Activated T-helper 2 cell treated with anti-CD3 and anti-CD28 coated beads, Interferon-gamma antibody, Interleukin-2, Interleukin-4, amounts not matched to agents 10 μg/mL and 5 μg/mL and 100 μg/mL, durations not matched to agents 14 hours and 24 hours and 36 hours (primary cell): Measurements from ENCODE around the gene CFAP210. TPM values are rescaled to one million over a fixed set of nuclear protein-coding genes. Genes with fewer than 3 reads are reported as not detected.

ENCODE experiments used
- DNase-seq: peaks from one replicate; pipeline ENCODE4 v3.0.0; 2021; ENCODE audit warnings: low spot score
- H3K27ac Mint-ChIP-seq: one replicate; pipeline ENCODE4 v1.8.0; 2021; ENCODE audit warnings: mixed read lengths
- H3K27me3 Mint-ChIP-seq: one replicate; pipeline ENCODE4 v1.8.0; 2021; ENCODE audit warnings: low read depth, mixed read lengths
- H3K36me3 Mint-ChIP-seq: one replicate; pipeline ENCODE4 v1.8.0; 2021; ENCODE audit warnings: low read depth, mixed read lengths
- H3K4me1 Mint-ChIP-seq: one replicate; pipeline ENCODE4 v1.8.0; 2021; ENCODE audit warnings: low read depth, mixed read lengths
- H3K4me3 Mint-ChIP-seq: one replicate; pipeline ENCODE4 v1.8.0; 2021; ENCODE audit warnings: low read depth, mild to moderate bottlenecking, moderate library complexity, mixed read lengths
- H3K9me3 Mint-ChIP-seq: one replicate; pipeline ENCODE4 v1.8.0; 2021; ENCODE audit warnings: mixed read lengths
- intact Hi-C: fragments of 100-400 bp; cut with micrococcal nuclease; formaldehyde crosslinking; loops from one replicate; pipeline ENCODE4 v1.15.1; 2023
- total RNA-seq: library from RNA; stranded (reverse); gene quantifications from 2 replicates; pipeline ENCODE4 v1.2.3, GENCODE V29; 2022

CFAP210 gene
- total RNA-seq, 1 donor from 2014 or later = not detected

GRCh38 chr2:169721016-169721415 lies 26.8 kb upstream of the CFAP210 start:
- Mint-ChIP-seq H3K9me3 (no peaks in the 10 kb centered on the region), H3K27ac (no peak overlapping the region), H3K36me3 (no peaks in the 10 kb centered on the region), H3K4me3 (no peak overlapping the region), H3K4me1 (peaks cover 10% of the 10 kb centered on the region), H3K27me3 (peaks cover 8% of the 10 kb centered on the region)
- no peak for DNase-seq
- intact Hi-C loops = no loop called here

- Mint-ChIP-seq H3K4me1 (peaks cover 14% of the 10 kb centered on the region), H3K36me3 (no peaks in the 10 kb centered on the region), H3K27ac (no peak overlapping the region), H3K4me3 (no peak overlapping the region), H3K27me3 (no peaks in the 10 kb centered on the region), H3K9me3 (no peaks in the 10 kb centered on the region)
- intact Hi-C loops = no loop called here
- DNase-seq = no peak
Observed at GRCh38 chr2:169718930-169719504, 24.8 kb upstream of the CFAP210 start.

- Mint-ChIP-seq H3K4me3 (no peak overlapping the region), H3K4me1 (peaks cover 14% of the 10 kb centered on the region), H3K27me3 (no peaks in the 10 kb centered on the region), H3K27ac (no peak overlapping the region), H3K36me3 (no peaks in the 10 kb centered on the region), H3K9me3 (no peaks in the 10 kb centered on the region)
- intact Hi-C loops = no loop called here
- DNase-seq = no peak
Observed at GRCh38 chr2:169717691-169718063, 23.5 kb upstream of the CFAP210 start.

- no peak overlapping the region for H3K4me3 Mint-ChIP-seq
- no peaks in the 10 kb centered on the region for H3K9me3 Mint-ChIP-seq
- peaks cover 14% of the 10 kb centered on the region for H3K4me1 Mint-ChIP-seq
- no peaks in the 10 kb centered on the region for H3K27me3 Mint-ChIP-seq
- no peak overlapping the region for H3K27ac Mint-ChIP-seq
- DNase-seq = no peak
- intact Hi-C loops = no loop called here
- no peaks in the 10 kb centered on the region for H3K36me3 Mint-ChIP-seq
Observed at GRCh38 chr2:169716938-169717690, 22.9 kb upstream of the CFAP210 start.

GRCh38 chr2:169716238-169716886 lies 22.2 kb upstream of the CFAP210 start:
- DNase-seq = no peak
- Mint-ChIP-seq H3K36me3 (peaks cover 3% of the 10 kb centered on the region), H3K27ac (no peak overlapping the region), H3K4me3 (no peak overlapping the region), H3K4me1 (peaks cover 19% of the 10 kb centered on the region), H3K9me3 (peaks cover 7% of the 10 kb centered on the region), H3K27me3 (no peaks in the 10 kb centered on the region)
- intact Hi-C loops = no loop called here

GRCh38 chr2:169715379-169716237 lies 21.4 kb upstream of the CFAP210 start:
- DNase-seq = no peak
- intact Hi-C loops = no loop called here
- peaks cover 3% of the 10 kb centered on the region for H3K36me3 Mint-ChIP-seq
- no peaks in the 10 kb centered on the region for H3K27me3 Mint-ChIP-seq
- no peak overlapping the region for H3K27ac Mint-ChIP-seq
- no peak overlapping the region for H3K4me3 Mint-ChIP-seq
- peaks cover 7% of the 10 kb centered on the region for H3K9me3 Mint-ChIP-seq
- H3K4me1 Mint-ChIP-seq = peaks cover 19% of the 10 kb centered on the region

- no peaks in the 10 kb centered on the region for H3K27me3 Mint-ChIP-seq
- no peak overlapping the region for H3K4me3 Mint-ChIP-seq
- H3K9me3 Mint-ChIP-seq = peaks cover 7% of the 10 kb centered on the region
- H3K36me3 Mint-ChIP-seq = peaks cover 3% of the 10 kb centered on the region
- DNase-seq = no peak
- H3K27ac Mint-ChIP-seq = no peak overlapping the region
- peaks cover 19% of the 10 kb centered on the region for H3K4me1 Mint-ChIP-seq
- intact Hi-C loops = no loop called here
Observed at GRCh38 chr2:169714699-169715098, 20.5 kb upstream of the CFAP210 start.

GRCh38 chr2:169713331-169713730 lies 19.1 kb upstream of the CFAP210 start:
- no peak for DNase-seq
- Mint-ChIP-seq H3K4me1 (peaks cover 13% of the 10 kb centered on the region), H3K27ac (no peak overlapping the region), H3K27me3 (no peaks in the 10 kb centered on the region), H3K4me3 (no peak overlapping the region), H3K36me3 (peaks cover 3% of the 10 kb centered on the region), H3K9me3 (peaks cover 7% of the 10 kb centered on the region)
- intact Hi-C loops = no loop called here

- Mint-ChIP-seq H3K27me3 (no peaks in the 10 kb centered on the region), H3K27ac (no peak overlapping the region), H3K9me3 (peaks cover 7% of the 10 kb centered on the region), H3K36me3 (peaks cover 3% of the 10 kb centered on the region), H3K4me3 (no peak overlapping the region), H3K4me1 (peaks cover 13% of the 10 kb centered on the region)
- intact Hi-C loops = no loop called here
- DNase-seq = no peak
Observed at GRCh38 chr2:169712791-169713227, 18.6 kb upstream of the CFAP210 start.

- intact Hi-C loops = no loop called here
- Mint-ChIP-seq H3K27ac (no peak overlapping the region), H3K36me3 (peaks cover 3% of the 10 kb centered on the region)
Observed at GRCh38 chr2:169711751-169712509, 17.7 kb upstream of the CFAP210 start.

GRCh38 chr2:169709981-169710380 lies 15.8 kb upstream of the CFAP210 start:
- Mint-ChIP-seq H3K27me3 (no peaks in the 10 kb centered on the region), H3K27ac (no peak overlapping the region), H3K4me3 (no peak overlapping the region), H3K9me3 (peaks cover 7% of the 10 kb centered on the region), H3K4me1 (peaks cover 6% of the 10 kb centered on the region), H3K36me3 (peaks cover 3% of the 10 kb centered on the region)
- DNase-seq = no peak
- intact Hi-C loops = no loop called here

More at GRCh38 chr2:169711751-169712509, 17.7 kb upstream of the CFAP210 start:
- DNase-seq = no peak
- Mint-ChIP-seq H3K4me3 (no peak overlapping the region), H3K4me1 (peaks cover 10% of the 10 kb centered on the region), H3K9me3 (peaks cover 7% of the 10 kb centered on the region), H3K27me3 (no peaks in the 10 kb centered on the region)

- intact Hi-C loops = no loop called here
- no peak overlapping the region for H3K4me3 Mint-ChIP-seq
- H3K4me1 Mint-ChIP-seq = peaks cover 5% of the 10 kb centered on the region
- peaks cover 3% of the 10 kb centered on the region for H3K36me3 Mint-ChIP-seq
- no peaks in the 10 kb centered on the region for H3K27me3 Mint-ChIP-seq
- H3K9me3 Mint-ChIP-seq = peaks cover 7% of the 10 kb centered on the region
- H3K27ac Mint-ChIP-seq = no peak overlapping the region
- no peak for DNase-seq
Observed at GRCh38 chr2:169709331-169709730, 15.1 kb upstream of the CFAP210 start.
